Measurements from ENCODE around the gene LACTB.
"Not testable (repeated sequence)": the region's sequence is repeated elsewhere in the genome, so short reads cannot be mapped to it uniquely, and the experiment has no call there.

The LACTB gene

DNA sequence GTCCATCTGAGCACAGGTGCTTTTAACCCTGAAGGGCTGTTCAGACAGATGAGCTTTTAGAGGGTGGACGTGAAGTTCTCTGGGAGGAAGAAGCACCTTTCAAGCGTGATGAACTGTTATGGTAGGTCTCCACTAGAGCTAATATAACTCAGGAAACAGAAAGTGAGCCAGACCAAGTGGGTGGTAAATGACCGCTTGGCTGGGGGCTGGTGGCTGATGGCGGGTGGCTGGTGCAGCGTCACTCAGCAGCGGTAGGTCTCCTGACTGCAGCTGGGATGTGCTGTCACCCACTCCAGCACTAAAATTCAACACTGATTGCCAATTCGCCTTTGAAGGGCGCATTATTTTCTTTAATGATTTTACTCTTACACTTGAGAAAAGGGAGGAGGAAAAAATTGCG is 31.2 kb upstream of the LACTB start:
- no peak for DNase-seq (ENCODE audit: low read depth in 2 of 2)

DNA sequence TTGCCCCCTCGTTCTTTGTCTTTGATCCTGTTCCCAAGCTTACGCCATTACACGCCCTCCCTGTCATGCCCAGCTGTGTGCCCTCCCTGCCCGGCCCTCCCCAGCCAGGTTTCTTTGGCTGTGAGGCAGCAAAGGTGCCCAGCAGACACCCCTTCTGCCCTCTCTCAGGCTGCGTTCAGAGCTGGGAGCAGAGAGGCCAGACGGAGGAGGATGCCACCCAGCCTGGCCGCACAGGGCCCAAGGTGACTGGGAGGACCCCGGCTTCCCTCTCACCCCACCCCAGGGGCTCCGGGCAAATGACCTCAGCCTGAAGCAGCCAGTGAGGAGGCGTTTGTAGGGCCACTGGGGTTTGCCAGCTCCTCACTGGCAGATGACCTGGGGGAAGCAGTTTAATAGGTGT is 30.8 kb upstream of the LACTB start:
- no peak for DNase-seq (ENCODE audit: low read depth in 2 of 2)

DNA sequence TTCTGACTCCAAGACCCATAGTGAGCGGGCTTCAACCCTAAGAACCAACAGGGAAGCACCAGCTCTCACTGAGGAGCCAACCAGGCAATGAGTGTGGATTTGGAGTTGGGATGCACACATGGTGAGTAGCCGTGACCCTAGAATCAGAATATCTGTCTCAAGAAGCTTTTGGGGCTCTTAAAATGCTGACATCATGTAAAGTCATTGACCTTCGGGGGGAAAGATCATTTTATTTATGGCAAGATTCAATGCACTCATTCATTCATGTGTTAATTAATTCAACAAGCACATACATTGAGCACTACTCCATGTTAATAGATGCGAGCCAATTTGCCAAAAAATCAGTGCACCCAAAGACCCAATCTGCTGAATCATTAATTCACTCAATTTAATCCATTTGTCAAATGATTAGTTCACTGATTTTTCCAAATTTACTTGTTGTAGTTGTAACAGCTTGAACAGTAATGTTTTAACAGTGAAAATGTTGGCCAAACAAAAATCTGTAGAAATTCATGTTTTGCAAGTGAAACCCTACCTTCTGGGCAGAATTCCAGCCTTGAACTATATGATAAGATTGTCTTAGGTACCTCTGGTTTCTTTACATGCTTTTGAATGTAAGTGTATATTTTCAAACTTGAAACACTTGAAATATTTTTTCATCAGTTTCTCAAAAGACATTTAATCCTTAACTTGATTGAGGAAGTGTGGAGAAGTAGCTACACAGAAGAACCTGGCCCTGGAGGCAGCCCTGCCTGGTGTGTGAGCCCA is 29.8 kb upstream of the LACTB start:
- no peak for DNase-seq (ENCODE audit: low read depth in 2 of 2)

DNA sequence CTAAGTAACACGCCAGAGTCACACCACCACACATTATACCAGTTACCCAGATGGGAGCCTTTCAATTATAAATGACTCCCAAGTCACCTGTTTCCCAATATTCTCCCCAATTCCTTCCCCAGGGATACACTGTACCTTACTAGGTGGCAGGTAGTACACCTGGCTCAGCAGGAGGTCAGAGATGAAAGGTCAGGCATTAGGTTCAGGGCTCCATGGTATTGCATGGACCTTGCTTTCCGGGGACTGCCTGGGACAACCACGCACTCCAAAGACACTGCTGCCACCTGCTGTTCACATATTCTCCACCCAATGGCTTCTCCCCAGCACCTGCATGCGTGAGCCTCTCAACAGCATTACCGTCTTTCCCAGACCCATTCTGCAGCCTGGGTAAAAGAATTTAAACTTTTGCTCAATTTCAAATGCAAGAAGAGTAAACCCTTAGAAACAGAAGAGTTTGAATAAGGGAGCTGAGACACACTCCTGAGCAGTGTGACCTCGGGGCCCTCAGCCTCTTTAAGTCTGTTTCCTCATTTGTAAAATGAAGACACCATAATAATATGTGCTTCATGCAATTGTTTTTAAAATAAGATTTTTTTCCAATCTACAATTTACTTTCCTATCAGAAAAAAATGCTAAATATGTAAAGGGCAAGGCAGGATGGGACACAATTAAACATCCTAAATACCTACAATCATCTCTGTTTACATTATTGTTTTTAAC is 28.0 kb upstream of the LACTB start:
- peak; percentile 63 to 66 for DNase-seq (ENCODE audit: low read depth in 2 of 2)

DNA sequence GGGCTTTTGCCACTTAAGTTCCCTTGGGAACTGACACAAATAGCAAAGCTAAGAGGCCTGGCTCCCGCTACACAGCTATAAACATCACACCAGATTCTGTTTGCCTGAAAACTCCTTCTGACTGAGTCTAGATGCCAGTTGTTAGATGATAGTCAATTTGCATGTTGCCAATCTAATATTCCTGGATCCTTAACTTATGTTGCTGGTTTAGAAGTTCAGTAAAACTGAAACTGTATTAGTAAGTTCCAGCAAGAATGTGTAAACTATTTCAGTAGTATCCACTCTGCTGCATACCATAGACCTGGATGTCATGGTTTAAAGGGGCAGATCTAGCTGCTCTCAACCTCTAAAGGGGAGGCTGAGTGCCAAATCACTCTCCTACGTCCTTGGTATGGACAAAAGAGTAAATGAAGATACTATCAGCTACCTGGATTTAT is 27.1 kb upstream of the LACTB start:
- DNase-seq (ENCODE audit: low read depth in 2 of 2), result no peak

DNA sequence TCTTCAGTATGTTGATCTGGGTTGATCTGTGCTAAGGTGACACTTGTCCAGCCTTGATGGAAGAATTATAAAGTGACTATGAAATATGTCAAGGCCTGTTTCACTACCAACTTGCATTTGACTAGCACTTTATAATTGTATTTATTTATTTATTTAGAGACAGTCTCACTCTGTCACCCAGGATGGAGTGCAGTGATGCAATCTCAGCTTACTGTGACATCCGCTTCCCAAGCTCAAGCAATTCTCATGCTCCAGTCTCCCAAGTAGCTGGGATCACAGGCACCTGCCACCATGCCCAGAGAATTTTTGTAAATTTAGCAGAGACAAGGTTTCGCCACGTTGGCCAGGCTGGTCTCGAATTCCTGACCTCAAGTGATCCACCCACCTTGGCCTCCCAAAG is 25.5 kb upstream of the LACTB start:
- DNase-seq (ENCODE audit: low read depth in 2 of 2), result no peak

DNA sequence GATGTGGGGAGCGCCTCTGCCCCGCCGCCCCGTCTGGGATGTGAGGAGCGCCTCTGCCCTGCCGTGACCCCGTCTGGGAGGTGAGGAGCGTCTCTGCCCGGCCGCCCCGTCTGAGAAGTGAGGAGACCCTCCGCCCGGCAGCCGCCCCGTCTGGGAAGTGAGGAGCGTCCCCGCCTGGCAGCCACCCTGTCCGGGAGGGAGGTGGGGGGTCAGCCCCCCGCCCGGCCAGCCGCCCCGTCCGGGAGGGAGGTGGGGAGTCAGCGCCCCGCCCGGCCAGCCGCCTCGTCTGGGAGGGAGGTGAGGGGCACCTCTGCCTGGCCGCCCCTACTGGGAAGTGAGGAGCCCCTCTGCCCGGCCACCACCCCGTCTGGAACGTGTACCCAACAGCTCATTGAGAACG is 22.8 kb upstream of the LACTB start:
- not testable (repeated sequence) for DNase-seq (ENCODE audit: low read depth in 2 of 2)

DNA sequence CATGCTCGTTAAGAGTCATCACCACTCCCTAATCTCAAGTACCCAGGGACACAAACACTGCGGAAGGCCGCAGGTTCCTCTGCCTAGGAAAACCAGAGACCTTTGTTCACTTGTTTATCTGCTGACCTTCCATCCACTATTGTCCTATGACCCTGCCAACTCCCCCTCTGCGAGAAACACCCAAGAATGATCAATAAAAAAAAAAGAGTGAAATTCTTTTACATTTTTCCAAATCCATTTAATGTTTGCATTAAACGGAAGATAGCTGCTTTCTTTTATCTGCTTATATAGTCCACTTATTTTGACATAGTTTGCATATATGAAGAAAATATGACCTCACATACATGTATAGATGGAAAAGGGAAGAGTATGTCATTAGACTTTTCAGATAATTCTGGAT is 22.1 kb upstream of the LACTB start:
- not testable (repeated sequence) for DNase-seq (ENCODE audit: low read depth in 2 of 2)

DNA sequence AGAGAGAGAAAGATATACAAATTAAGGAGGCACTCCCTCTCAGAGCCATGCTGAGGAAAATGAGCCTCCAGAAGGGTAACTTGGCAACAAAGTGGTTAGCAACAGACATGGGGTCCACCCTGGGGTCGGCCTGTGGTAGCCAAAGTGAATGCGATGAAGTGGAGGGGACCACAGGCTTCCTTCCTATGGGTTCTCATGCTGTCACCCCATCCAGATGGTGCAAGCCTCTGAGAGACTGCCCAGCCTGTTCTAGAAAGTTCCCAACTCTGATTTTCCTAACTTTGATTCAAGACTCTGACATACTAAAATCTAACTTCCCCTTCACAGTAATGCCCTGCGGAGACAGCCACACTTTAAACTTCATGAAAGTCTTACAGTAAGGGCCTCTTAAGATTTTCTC is 18.2 kb upstream of the LACTB start:
- no peak for DNase-seq (ENCODE audit: low read depth in 2 of 2)

DNA sequence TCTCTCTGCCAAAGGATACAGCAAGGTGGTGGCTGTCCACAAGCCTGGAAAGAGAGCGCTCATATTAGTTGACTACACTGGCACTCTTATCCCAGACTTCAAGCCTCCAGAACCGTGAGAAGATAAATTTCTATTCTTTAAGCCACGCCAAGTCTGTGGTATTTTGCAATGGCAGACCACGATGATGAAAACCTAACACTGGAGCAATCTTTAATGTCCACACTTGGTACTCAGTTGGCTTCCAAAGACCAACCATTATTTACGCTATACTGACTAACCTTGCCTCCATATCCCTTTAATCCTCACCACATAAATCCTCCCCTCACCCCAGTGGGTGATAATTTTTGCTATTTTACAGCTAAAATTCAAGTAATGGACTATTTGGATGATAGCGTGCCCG is 16.9 kb upstream of the LACTB start:
- no peak for DNase-seq (ENCODE audit: low read depth in 2 of 2)

DNA sequence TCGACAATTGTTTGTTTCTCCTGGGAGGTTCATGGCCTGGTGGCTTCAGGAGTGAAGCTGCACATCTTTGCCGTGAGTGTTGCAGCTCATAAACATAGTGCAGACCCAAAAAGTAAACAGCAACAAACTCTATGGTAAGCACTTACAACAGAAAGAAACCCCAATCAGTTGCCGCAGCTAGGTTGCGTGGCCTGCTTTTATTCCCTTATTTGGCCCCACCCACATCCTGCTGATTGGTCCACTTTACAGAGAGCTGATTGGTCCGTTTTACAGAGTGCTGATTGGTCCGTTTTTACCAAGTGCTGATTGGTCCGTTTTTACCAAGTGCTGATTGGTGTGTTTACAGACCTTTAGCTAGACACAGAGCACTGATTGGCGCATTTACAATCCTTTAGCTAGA is 16.3 kb upstream of the LACTB start:
- not testable (repeated sequence) for DNase-seq (ENCODE audit: low read depth in 2 of 2)

DNA sequence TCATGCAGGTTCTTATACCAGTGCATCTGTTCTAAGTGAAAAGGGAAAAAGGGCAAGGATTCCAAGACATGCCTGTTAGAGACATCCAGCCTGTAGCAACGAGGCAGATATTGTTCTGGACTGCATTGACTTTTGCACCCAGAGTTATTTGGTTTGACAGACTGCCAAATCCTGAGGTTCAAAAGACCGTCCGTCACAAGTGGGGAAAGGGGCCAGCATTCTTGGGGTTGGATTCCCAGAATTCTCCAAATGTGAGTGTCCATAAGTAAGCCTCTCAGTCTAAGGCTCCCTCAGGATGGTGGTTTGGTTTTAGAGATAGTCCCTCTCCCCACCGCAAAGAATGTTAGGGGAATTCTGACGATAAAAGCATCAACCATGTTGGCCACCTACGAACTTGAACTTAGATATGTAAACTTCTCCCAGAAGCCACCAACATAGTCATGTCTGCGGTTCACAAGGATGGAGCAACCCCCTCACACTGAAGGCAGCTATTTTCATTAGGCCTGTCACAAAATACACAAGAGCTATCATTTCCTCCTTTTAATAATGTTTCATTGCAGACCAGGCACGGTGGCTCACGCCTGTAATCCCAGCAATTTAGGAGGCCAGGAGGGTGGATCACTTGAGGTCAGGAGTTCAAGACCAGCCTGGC is 13.6 kb upstream of the LACTB start:
- DNase-seq (ENCODE audit: low read depth in 2 of 2), result no peak

DNA sequence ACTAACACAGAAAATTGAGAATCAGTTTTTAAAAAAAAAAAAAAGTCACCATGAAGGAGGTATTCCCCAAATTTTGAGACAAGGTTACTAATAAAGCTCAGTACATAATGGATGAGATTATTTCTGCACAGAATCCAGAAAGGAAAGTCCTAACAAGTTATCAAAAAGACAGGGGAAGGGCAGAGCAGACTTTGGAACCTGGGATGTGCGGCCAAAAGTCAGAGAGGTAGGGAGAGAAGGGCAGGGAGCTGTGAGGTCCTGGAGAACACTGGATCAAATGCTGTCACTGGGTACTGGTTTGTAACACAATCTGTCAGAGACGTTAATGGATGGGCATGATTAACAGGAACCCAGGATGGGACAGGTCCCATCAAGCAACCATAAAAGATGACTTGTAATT is 12.2 kb upstream of the LACTB start:
- DNase-seq (ENCODE audit: low read depth in 2 of 2), result no peak

DNA sequence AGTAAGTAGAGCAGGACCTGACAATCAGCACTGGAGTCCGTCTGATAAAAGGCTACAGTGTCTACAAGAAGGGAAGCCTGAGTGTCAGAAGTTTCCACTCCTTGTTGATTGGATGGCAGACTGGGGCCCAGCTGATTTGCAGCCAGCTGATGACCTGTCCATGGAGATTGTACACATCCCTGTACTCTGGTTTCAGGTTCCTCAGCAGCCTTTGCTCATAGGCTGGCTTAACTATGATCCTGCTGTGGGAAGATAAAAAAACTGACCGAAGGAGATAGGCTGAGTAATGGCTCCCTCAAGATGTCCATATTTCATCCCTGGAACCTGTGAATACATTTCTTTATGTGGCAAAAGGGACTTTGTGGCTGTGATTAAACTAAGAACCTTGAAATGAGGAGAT is 11.7 kb upstream of the LACTB start:
- DNase-seq (ENCODE audit: low read depth in 2 of 2), result no peak

DNA sequence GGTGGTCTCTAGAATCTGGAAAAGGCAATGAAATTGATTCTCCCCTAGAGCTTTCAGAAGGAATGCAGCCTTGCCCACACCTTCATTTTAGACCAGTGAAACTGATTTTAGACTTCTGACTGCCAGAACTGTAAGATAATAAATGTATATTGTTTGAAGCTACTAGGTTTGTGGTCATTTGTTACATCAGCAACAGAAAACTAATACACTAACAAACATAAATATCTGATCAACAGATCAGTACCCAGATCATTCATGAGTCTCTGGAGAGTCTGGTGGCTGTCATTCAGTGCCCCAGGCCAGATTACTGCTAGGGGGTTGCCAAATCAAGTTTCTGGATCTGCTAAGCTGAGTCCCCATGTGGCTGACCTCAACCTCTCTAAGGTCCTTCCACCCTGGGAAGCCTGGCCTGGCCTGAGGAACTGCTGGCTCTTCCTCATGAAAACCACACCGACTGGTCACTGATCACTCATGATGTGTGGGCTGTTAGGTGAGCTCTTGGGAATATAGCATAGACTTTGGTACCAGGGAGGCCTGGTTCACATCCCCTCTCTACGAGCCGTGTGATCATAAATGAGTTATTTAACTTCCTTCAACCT is 11.1 kb upstream of the LACTB start:
- no peak for DNase-seq (ENCODE audit: low read depth in 2 of 2)

DNA sequence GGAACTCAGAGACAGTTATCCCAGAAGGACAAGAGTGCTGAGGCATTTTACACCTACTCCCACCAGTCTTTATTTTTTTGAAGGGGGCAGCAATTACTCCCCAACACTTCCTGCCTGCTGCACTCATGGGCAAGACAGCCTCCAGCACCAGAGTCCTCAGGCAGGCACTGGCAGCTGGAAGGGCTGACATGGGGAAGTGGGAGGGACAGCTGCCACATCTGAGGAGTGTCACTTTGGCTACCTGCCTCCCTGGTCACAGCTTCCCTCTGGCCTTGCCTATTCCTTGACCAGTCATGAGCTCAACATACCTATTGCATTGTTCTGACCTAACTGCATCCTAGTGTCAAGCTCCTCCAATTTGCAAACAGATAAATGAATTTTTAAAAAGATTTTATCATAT is 10.2 kb upstream of the LACTB start:
- no peak for DNase-seq (ENCODE audit: low read depth in 2 of 2)

DNA sequence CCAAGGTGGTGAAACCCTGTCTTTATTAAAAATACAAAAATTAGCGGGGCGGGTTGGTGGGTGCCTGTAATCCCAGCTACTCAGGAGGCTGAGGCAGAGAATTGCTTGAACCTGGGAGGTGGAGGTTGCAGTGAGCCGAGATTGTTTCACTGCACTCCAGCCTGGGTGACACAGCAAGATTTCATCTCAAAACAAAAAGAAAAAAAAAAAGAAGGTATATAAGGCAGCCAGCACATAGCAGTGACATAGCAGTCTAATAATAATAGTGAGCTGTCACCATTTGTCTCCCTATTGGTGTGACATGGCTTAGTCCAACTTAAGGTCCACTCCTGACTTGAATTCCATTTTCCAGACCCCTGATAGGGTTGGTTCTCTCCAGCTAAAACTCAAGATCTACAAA is 8.8 kb upstream of the LACTB start:
- no peak for DNase-seq (ENCODE audit: low read depth in 2 of 2)

DNA sequence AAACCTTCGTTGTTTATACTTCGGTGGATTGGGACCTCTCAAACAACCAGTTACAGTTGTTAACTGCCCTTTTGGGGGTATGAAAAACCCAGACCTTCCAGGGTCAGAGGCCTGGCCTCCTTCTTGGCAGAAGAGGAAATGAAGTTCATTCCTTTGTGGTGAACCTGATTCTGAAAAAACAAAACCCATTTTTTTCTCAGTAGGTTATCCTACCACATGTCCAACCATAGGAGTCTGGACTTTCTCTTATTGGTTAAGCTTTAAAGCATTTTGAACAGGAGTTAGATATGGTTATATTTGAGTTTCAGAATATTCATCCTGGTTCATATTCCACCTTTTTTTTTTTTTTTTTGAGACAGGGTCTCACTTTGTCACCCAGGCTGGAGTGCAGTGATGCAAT is 7.2 kb upstream of the LACTB start:
- no peak for DNase-seq (ENCODE audit: low read depth in 2 of 2)

DNA sequence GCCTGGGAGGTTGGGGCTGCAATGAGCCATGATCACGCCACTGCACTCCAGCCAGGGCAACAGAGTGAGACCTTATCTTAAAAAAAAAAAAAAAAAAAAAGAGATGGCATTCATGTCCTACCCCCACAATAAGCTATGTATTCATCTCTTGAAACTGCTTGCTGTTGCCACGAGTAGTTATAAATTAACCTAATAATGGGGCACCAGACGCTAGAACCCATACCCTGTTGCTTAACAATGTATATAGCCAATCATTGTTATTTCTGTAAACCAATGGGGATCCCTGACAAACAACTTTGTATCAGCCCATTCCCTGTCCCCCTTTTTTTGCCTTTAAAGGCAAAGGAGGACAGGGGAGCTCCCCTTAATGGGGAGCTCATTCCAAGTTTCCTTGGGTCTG is 2.8 kb upstream of the LACTB start:
- DNase-seq (ENCODE audit: low read depth in 2 of 2), result no peak

DNA sequence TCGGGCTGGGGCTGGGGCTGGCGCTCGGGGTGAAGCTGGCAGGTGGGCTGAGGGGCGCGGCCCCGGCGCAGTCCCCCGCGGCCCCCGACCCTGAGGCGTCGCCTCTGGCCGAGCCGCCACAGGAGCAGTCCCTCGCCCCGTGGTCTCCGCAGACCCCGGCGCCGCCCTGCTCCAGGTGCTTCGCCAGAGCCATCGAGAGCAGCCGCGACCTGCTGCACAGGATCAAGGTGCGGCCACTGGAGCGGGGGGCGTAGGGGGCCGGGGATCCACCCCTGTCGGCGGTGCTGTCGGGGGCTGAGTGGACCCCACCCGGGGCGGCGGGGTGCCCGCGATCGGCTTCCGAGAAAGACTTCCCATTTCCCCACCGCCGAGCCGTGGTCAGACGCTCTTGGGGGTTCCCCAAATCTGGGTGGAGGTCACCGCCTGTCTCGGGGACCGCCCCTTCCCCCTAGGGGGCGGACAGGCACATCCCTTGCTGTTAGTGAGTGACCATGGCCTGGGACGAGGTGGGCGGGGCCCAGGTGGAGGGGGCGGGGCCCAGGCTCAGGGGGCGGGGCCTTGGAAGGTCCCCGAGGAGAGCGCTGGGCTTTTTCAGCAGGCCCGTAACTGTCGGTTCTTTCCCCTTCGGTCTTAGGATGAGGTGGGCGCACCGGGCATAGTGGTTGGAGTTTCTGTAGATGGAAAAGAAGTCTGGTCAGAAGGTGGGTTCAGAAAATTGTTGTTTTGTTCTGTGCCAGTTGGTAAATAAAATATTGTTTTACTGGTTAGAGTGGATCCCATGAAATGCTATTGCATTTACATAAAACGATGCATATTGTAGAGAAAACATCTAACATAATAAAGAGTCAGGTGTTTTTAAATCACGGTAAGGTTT is 578 bp downstream of the LACTB start:
- DNase-seq (ENCODE audit: low read depth in 2 of 2), result peak; percentile 42 to 67

DNA sequence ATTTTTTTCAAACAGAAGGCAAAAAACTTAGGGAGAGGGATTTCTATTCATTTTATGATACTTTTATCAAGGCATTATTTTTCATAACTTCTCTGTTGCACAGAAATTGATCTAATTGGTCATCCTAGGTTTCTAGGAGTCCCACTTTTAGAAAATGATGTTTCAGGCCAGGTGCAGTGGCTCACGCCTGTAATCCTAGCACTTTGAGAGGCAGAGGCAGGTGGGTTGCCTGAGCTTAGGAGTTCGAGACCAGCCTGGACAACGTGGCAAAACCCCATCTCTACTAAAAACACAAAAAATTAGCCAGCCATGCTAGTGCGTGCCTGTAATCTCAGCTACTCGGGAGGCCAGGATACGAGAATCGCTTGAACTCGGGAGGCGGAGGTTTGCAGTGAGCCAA is 2.8 kb downstream of the LACTB start:
- no peak for DNase-seq (ENCODE audit: low read depth in 2 of 2)

DNA sequence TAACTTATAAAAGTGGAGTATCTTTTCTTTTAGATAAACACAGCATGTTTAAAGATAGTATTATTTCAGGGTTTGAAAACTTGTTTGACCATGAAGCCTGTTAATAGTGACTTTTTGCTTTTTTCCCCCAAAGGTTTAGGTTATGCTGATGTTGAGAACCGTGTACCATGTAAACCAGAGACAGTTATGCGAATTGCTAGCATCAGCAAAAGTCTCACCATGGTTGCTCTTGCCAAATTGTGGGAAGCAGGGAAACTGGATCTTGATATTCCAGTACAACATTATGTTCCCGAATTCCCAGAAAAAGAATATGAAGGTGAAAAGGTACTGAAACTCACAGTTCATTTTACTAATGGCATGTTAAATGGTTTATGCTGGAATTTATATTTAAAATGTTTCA is 5.1 kb downstream of the LACTB start:
- DNase-seq (ENCODE audit: low read depth in 2 of 2), result no peak
